HL-60/S4 treated with phorbol 12-myristate 13-acetate at 8.2 ng/mL for 4 days and 3 days (cell line): ENCODE results near the gene IFNG-AS1.

ENCODE experiments used
- in situ Hi-C: fragments of 300-500 bp; cut with MboI; formaldehyde crosslinking; loops from 2 replicates; pipeline ENCODE4 v1.15.0; 2022; ENCODE audit warnings: low sequenced_read_pairs

The IFNG-AS1 gene

DNA sequence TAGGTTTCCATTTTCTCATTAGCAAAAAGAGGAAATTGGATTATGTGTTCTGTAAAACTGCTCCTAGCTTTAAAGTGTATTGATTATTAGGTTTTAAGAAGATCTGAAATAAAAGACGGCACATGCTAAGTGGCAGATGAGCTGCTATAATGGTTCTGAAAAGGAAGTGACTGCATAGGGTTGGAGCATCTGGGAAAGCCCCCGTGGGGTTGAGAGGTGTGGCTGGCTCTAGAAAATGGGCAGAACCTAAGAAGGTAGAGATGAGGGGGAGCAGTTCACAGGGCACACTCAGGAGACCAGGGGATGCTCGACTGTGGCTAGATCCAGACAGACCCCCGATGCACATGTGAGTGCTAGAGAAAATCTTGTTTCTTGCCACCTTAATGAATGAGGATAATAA lies 1.9 kb downstream of the IFNG-AS1 start:
- in situ Hi-C loops: no loop called here

DNA sequence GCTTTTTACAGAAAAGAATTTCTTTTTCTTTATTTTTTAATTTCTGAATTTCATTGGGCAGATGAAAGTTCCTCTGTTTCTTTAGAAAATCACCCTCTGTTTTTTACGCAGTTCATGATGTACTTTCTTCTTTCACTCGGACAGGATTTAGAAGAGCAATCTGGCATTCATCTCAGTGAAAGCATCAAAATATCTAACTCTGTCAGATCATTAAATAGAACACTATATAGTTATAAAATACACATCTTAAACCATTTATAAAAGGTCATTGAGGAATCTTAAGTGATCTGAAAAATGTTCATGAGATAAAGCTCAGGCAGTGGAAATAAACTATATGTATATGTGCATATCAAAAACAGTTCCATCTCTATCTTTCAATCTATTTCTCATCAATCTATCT lies 3.9 kb downstream of the IFNG-AS1 start:
- in situ Hi-C loops: no loop called here

DNA sequence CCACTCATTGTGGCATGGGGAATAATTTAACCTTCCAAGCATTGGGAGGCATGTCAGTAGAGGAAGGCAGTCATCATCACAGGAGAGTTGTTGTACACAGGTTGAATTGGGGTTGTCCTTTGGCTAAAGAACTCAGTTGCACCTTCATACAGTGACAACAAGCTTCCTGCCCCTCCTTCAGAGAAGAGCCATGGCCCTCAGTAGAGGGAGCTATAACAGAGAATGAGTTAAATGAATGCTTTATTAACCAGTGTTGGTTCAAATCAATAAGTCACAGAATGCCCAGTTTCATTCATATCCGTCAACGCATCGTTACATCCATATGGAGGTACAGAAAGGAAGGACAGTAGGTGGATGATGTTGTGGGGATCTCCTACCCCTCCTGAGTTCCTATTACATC lies 4.8 kb downstream of the IFNG-AS1 start:
- in situ Hi-C loops: no loop called here

DNA sequence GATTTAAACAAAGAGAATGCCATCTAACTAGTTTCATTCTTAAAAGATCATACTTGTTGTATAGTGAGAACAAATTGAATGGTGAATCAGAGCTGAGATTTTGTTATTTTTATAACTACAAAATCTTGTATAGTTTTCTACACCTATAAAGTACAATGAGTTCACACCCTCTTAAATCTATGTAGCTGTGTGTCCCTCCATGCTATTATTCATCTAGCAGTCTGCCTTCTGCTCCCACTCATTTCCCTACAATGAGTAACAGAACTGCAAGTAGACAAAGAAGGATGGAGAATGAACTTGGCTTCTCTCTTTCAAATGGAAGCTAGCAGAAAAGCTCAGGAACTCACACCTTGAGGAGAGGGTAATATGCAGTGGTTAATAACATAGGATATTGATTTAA lies 7.1 kb downstream of the IFNG-AS1 start:
- in situ Hi-C loops: no loop called here

- in situ Hi-C loops: no loop called here
These were observed 9.1 kb downstream of the IFNG-AS1 start for GRCh38 chr12:67998379-67998778.

DNA sequence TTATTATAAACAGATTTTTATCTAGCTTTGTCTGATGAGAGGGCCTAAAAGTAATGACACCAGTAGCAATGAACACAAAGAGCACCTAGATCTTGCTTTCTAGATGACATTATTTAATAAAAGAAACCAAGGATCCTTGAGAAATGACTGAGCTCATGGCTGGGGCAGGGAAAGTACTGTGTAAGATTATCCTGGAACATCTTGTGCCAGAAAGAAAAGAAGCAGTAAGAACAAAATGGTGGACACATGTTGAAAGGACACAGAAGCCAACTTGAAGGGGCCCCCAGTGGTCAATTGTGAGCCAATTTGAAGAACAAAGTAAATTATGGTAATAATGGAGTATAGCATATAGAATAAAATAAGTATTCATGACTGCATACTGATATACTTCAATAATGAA lies 10.0 kb downstream of the IFNG-AS1 start:
- in situ Hi-C loops: no loop called here

DNA sequence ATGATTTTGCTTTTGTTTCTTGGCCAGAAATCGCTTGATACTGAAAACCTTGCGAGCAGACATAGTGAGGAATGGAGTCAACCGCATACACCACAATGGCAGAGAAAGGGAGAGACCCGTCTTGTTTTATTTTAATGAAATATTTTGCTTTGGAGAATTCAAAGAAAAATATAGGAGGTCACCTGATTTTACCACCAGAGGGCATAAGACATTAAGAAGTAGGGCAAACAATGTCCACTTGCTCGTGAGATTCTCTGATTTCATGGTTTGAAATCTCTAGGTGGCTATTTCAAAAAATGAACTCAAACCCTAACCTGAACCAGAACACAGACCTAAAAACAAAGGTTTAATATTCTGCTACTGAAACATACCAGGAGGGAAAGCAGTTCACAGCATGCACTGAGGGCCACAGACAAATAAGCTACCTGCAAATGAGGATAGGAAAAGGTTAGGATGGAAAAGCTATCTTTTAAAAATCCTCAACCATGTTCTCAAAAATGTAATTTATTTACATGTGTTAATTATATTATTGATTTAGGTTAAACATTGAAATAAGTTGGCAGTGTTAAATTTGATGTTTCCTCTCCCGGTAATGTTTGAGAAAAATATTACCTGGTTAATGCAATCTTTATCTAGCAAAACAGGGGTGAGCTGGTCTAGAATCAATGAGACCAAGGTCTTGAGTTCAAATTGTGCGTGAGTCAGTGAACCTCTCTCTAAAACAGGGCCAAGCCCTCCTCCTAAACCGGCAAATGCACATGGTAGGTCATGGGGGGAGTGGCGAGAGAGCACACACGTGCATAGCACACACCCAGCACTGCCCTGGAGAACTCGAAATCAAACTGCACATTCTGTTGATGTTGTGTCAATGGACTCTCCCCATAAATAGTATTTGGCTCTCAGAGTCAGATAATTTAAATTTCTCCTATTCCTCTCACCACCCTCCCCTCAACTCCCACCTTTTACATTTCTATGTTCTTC lies 12.5 kb downstream of the IFNG-AS1 start:
- in situ Hi-C loops: no loop called here

GRCh38 chr12:68003777-68004176 lies 14.5 kb downstream of the IFNG-AS1 start:
- in situ Hi-C loops: no loop called here

DNA sequence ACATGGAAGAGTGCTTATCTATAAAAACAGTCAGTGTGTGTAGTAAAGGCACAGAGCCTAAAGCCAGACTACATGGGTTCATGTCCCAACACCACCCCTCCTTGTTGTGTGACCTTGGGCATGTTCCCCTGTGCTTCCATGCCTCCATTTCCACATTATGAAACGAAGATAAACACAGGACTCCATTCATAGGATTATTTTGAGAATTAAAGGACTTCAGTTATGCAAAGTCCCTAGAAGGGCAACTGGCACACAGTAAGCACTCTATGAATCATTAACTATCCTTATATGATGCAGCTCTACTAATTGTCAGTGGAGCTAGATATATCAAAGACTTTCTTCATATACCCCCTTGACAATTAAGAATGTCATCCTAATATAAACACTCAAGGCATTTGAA lies 17.8 kb downstream of the IFNG-AS1 start:
- in situ Hi-C loops: no loop called here

- in situ Hi-C loops: no loop called here
These were observed 18.2 kb downstream of the IFNG-AS1 start for GRCh38 chr12:68007466-68007865.

DNA sequence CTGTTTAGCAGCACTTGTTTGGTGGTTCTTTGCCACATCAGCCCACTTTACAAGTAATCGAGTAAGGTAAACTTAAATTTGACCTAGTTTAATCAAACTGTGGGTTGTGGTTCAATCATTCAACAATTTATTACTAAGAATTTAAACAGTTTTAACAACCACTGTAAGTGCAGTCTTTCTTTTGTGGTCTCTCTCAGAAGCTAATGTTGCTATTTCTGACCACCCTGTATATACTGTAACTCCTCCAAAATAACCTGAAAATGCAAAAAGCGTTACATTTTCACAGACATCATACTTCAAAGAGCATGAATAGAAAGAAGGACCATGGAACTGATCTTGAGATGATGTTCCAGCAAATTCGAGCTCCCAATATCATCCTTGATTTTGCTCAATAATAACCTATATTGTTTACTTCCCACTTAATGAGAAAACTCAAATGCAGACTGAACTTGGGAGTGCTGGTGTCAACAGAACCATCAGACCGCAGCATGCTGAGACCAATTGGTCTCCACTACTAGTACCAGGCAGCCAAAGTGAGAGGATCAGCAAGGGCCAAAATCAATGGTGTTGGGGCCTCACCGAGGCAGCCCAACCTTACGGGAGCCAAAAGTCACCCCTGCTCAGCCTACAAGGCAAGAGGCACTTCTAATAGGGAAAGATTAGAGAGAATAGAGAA lies 22.1 kb downstream of the IFNG-AS1 start:
- in situ Hi-C loops: no loop called here

DNA sequence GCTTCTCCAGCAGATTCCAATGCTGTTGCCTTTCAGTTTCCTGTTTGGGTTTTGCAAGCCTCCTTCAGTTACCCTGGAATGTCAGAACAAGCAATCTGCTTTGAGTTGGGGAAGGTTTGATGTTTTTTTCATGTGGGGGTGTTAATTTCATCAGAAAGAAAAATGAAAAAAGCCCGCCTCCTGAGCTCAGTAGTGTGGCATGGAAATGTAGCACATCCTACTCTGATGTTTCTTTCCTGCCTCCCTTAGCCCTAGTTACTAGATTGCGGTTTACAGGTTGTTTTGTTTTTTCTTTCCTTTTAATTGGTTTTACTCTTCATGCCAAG lies 22.6 kb downstream of the IFNG-AS1 start:
- in situ Hi-C loops: no loop called here

DNA sequence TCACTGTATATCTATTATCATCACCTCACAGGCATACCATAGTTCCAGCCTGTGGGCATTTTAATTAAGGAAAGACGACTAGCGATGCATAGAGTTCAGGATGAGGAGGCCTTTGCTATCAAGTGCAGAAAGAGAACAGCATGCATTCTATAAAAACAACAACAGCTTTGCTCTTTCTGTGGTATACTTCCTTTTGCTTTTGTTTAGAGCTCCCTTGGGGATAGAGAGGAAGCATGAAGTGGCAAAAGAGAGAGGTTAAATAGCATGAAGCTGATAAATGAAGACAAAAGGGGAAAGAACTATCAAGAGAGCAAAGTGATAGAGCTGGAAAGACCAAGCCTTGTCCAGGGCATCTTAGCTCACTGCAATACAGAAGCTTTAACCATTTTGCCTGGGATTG lies 23.5 kb downstream of the IFNG-AS1 start:
- in situ Hi-C loops: no loop called here

GRCh38 chr12:68013181-68013580 lies 23.9 kb downstream of the IFNG-AS1 start:
- in situ Hi-C loops: no loop called here

DNA sequence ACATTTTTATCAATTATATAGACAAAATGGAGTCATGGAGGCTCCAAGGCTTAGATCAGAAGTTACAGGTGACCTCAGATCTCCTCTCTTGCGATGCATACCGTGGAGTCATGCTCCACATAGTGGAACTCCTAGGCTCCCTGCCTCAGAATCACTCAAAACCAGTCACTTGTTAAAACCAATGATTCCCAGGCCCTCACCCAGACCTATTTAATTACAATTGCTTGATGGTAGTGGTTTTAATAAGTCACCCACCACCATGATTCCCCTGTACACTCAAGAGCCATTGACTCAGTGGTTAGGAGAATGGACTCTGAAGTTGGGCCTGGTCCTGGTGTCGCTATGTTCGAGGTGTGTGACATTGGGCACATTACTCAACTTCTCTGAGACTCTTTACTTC lies 26.9 kb downstream of the IFNG-AS1 start:
- in situ Hi-C loops: no loop called here

- in situ Hi-C loops: no loop called here
These were observed 29.1 kb downstream of the IFNG-AS1 start for GRCh38 chr12:68018315-68018714.

- in situ Hi-C loops: no loop called here
These were observed 30.8 kb downstream of the IFNG-AS1 start for GRCh38 chr12:68020049-68020448.

DNA sequence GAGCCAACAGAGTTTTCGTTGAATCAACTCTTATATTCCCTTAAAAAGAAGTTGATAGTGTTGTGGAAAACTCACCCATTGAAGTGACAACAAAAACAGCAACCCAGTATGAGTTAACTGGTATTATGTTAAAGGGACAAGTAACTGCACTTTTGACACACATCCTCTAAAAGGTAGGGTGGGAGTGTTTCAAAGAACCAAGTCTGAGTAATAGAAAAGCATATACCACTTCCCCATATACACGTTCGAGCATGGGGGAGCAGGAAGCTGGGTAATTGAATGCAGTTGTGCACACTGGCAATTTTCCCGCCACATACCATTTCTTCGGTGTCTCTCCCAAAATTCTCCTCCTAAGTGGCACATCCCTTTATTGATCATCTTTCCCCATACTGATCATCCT lies 31.5 kb downstream of the IFNG-AS1 start:
- in situ Hi-C loops: no loop called here

DNA sequence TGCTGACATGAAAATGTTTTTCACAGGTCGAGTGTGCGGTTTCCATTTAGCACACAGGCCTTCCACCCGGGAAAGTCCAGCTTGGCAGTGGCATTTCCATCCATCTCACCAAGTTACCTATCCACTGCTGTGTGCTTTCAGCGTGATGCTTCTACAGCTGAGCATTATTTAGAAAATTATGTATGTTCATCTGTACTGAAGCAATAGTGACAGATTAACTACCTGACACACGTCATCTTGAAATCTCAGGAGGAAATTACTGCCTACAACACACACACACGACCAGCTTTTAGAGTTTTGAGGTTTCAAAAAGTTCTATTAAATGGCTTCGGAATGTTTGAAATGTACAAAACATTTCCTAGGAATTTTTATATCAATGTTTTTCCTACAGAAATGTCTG lies 39.4 kb downstream of the IFNG-AS1 start:
- in situ Hi-C loops: no loop called here

DNA sequence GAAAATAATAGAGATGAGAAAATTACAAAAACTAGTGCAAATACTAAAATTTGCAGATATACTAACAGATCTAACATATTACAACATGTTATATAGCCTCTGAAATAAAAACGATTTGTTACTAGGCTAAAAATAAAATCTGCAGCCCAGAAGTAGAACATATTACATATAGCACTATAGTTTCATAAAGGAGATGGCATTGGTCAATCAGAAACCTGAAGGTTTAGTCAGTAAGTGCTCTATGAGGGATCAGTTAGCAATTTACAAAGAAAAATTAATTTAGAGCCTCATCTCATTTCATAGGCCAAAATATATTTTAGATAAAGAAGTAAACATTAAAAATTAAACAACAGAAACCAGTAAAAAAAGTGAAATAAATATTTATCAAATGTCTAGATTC lies 41.0 kb downstream of the IFNG-AS1 start:
- in situ Hi-C loops: no loop called here

- in situ Hi-C loops: no loop called here
These were observed 41.9 kb downstream of the IFNG-AS1 start for GRCh38 chr12:68031174-68031573.
